Breast epithelium (tissue), 3 donors: ENCODE measurements around the gene PSMB11.

Experiments used
- POLR2A ChIP-seq: fragments of 450-650 bp; IDR thresholded peaks from one replicate; pipeline ENCODE4 v1.6.1; 2016; ENCODE audit warnings: antibody characterized with exemption, mild to moderate bottlenecking, moderate library complexity
- POLR2AphosphoS5 ChIP-seq, 3 donors: sonication (generic); formaldehyde crosslinking; IDR thresholded peaks; one replicate each; pipeline ENCODE4 v1.6.1; 2017; ENCODE audit warnings: antibody characterized with exemption in 3 of 3
- TF ChIP-seq, protein P1 (sequence below), 3 donors: fragments of 450-650 bp; IDR thresholded peaks; one replicate each; pipeline ENCODE4 v1.5.1; 2016 to 2017; ENCODE audit warnings: antibody characterized with exemption in 3 of 3, mild to moderate bottlenecking in 3 of 3, moderate library complexity in 3 of 3

DNA sequence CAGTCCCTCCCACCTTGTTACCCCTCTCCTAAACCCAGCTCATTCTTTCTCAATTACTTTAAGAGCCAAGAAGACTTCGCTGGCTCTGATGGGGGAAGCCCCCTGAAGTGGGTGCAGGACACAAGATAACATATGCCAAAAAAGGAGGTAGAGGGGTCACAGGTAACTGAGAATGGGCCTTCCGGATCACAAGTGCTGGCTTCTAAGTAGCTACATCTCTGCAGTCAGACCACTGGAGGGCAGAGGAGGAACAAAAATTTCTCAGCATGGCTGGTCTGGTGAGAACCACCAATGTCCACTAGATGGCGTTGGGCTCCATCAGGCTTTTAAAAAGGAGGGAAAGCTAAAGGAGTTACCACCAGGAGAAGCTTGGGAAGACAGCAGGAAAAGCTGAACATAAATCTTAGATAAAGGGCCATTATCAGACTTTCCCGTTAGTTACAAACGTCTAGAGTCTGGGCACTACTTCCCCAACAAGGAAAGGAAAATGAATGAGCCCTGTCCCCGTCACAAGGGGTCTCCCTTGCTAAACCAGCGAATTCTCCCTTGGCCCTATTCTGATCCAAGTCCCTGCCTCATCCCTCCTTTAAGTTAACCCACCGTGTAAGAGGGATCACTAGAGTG, 26.9 kb downstream of the PSMB11 start:
- TF ChIP-seq POLR2A: no peak
- TF ChIP-seq, protein P1, sequence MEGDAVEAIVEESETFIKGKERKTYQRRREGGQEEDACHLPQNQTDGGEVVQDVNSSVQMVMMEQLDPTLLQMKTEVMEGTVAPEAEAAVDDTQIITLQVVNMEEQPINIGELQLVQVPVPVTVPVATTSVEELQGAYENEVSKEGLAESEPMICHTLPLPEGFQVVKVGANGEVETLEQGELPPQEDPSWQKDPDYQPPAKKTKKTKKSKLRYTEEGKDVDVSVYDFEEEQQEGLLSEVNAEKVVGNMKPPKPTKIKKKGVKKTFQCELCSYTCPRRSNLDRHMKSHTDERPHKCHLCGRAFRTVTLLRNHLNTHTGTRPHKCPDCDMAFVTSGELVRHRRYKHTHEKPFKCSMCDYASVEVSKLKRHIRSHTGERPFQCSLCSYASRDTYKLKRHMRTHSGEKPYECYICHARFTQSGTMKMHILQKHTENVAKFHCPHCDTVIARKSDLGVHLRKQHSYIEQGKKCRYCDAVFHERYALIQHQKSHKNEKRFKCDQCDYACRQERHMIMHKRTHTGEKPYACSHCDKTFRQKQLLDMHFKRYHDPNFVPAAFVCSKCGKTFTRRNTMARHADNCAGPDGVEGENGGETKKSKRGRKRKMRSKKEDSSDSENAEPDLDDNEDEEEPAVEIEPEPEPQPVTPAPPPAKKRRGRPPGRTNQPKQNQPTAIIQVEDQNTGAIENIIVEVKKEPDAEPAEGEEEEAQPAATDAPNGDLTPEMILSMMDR (IDR thresholded peaks at IDR 0.05): peak; percentile 95 to 99 (median 98)
- no peak for TF ChIP-seq POLR2AphosphoS5 (IDR thresholded peaks at IDR 0.05)
